Thymus (tissue), 11 donors: ENCODE data around the gene NABP2. TPM values are rescaled to one million over a fixed set of nuclear protein-coding genes. Genes with fewer than 3 reads are reported as not detected.

Experiments used
- DNase-seq, 9 donors: peaks; one replicate each; pipeline ENCODE4 v3.0.0-alpha.2; 2013; ENCODE audit warnings: low spot score in 9 of 9, low read depth in 6 of 9, missing footprints in 1 of 9
- H3K27ac ChIP-seq, 2 donors: one replicate each; pipeline ENCODE4 v1.5.1; 2013; ENCODE audit warnings: control low read depth in 1 of 2, low read depth in 1 of 2, low read length in 1 of 2, mild to moderate bottlenecking in 1 of 2, moderate library complexity in 1 of 2
- H3K27me3 ChIP-seq, 2 donors: one replicate each; pipeline ENCODE4 v1.5.1; 2013; ENCODE audit warnings: low read length in 1 of 2; ENCODE audit not compliant: control insufficient read depth in 2 of 2, insufficient read depth in 1 of 2
- H3K36me3 ChIP-seq, 2 donors: one replicate each; pipeline ENCODE4 v1.5.1; 2013; ENCODE audit warnings: low read length in 1 of 2, mild to moderate bottlenecking in 1 of 2, moderate library complexity in 1 of 2; ENCODE audit not compliant: control insufficient read depth in 2 of 2, insufficient read depth in 2 of 2
- H3K4me1 ChIP-seq, 2 donors: one replicate each; pipeline ENCODE4 v1.5.1; 2013; ENCODE audit warnings: low read length in 2 of 2; ENCODE audit not compliant: control insufficient read depth in 2 of 2, insufficient read depth in 2 of 2
- H3K4me3 ChIP-seq, 2 donors: one replicate each; pipeline ENCODE4 v1.5.1; 2013; ENCODE audit warnings: low read length in 2 of 2, control low read depth in 1 of 2, mild to moderate bottlenecking in 1 of 2
- H3K9me3 ChIP-seq, 2 donors: one replicate each; pipeline ENCODE4 v1.5.1; 2013; ENCODE audit warnings: low read length in 1 of 2, mild to moderate bottlenecking in 1 of 2; ENCODE audit not compliant: control insufficient read depth in 2 of 2, insufficient read depth in 1 of 2
- WGBS: extraction: QIAGEN DNeasy Blood & Tissue Kit; methylation state at CpG from one replicate; pipeline ENCODE4 v1.1.7; 2013; 5-methylcytosine and 5-hydroxymethylcytosine counted together
- polyA plus RNA-seq: library from polyadenylated mRNA; stranded (reverse); fragments of 200-250 nt; gene quantifications from one replicate; pipeline ENCODE4 v1.2.3, GENCODE V29; 2013
- total RNA-seq: library from RNA; stranded (reverse); fragments of 120-200 nt; gene quantifications from one replicate; pipeline ENCODE4 v1.2.4, GENCODE V29; 2013
- donor health status: healthy.

The NABP2 gene
- total and polyA plus RNA-seq, 2 donors, result 16.0 to 21.6 TPM

- no peak overlapping the region for H3K4me3 ChIP-seq
- H3K9me3 ChIP-seq, result no peaks in the 10 kb centered on the region
- H3K36me3 ChIP-seq, result peaks cover 23 to 35% of the 10 kb centered on the region in 2 donors
- no peak overlapping the region for H3K27ac ChIP-seq
- DNase-seq, result no peak
- 97% methylated on average over 16 of the region's 16 CpGs for WGBS
- no peaks in the 10 kb centered on the region for H3K4me1 ChIP-seq
- no peaks in the 10 kb centered on the region for H3K27me3 ChIP-seq
Measured at GRCh38 chr12:56234746-56235436, 10.7 kb downstream of the NABP2 start.

GRCh38 chr12:56236091-56236490, 11.9 kb downstream of the NABP2 start:
- H3K4me1 ChIP-seq, result no peaks in the 10 kb centered on the region
- no peak overlapping the region for H3K4me3 ChIP-seq
- H3K27me3 ChIP-seq, result no peaks in the 10 kb centered on the region
- no peak for DNase-seq
- no peak overlapping the region for H3K27ac ChIP-seq
- H3K36me3 ChIP-seq, result peaks cover 35 to 47% of the 10 kb centered on the region in 2 donors
- WGBS, result 99% methylated on average over 6 of the region's 6 CpGs
- no peaks in the 10 kb centered on the region for H3K9me3 ChIP-seq

GRCh38 chr12:56236985-56237384, 12.8 kb downstream of the NABP2 start:
- Histone ChIP-seq H3K36me3 (peaks cover 44 to 56% of the 10 kb centered on the region in 2 donors), H3K27me3 (no peaks in the 10 kb centered on the region), H3K27ac (no peak overlapping the region), H3K4me1 (no peaks in the 10 kb centered on the region), H3K4me3 (no peak overlapping the region), H3K9me3 (no peaks in the 10 kb centered on the region)
- WGBS, result 90% methylated on average over 5 of the region's 5 CpGs
- DNase-seq, result no peak

GRCh38 chr12:56237552-56237951, 13.4 kb downstream of the NABP2 start:
- 94% methylated on average over 11 of the region's 11 CpGs for WGBS
- no peak for DNase-seq
- Histone ChIP-seq H3K27ac (no peak overlapping the region), H3K9me3 (no peaks in the 10 kb centered on the region), H3K27me3 (no peaks in the 10 kb centered on the region), H3K36me3 (peaks cover 50 to 62% of the 10 kb centered on the region in 2 donors), H3K4me3 (no peak overlapping the region), H3K4me1 (no peaks in the 10 kb centered on the region)

- DNase-seq, result no peak
- Histone ChIP-seq H3K36me3 (peaks cover 86% of the 10 kb centered on the region in 2 donors), H3K27me3 (no peaks in the 10 kb centered on the region), H3K4me3 (no peak overlapping the region), H3K9me3 (no peaks in the 10 kb centered on the region), H3K4me1 (no peaks in the 10 kb centered on the region), H3K27ac (no peak overlapping the region)
- 97% methylated on average over 9 of the region's 9 CpGs for WGBS
Measured at GRCh38 chr12:56241424-56242303, 17.5 kb downstream of the NABP2 start.

GRCh38 chr12:56242986-56243385, 18.8 kb downstream of the NABP2 start:
- H3K27ac ChIP-seq, result no peak overlapping the region
- no peaks in the 10 kb centered on the region for H3K9me3 ChIP-seq
- WGBS, result 98% methylated on average over 13 of the region's 13 CpGs
- no peaks in the 10 kb centered on the region for H3K4me1 ChIP-seq
- no peak for DNase-seq
- no peaks in the 10 kb centered on the region for H3K27me3 ChIP-seq
- no peak overlapping the region for H3K4me3 ChIP-seq
- peaks cover 86 to 88% of the 10 kb centered on the region in 2 donors for H3K36me3 ChIP-seq

GRCh38 chr12:56243731-56244181, 19.6 kb downstream of the NABP2 start:
- Histone ChIP-seq H3K4me3 (no peak overlapping the region), H3K27ac (no peak overlapping the region), H3K4me1 (no peaks in the 10 kb centered on the region), H3K9me3 (no peaks in the 10 kb centered on the region), H3K36me3 (peaks cover 91 to 92% of the 10 kb centered on the region in 2 donors), H3K27me3 (no peaks in the 10 kb centered on the region)
- no peak for DNase-seq
- 96% methylated on average over 3 of the region's 3 CpGs for WGBS

GRCh38 chr12:56244494-56244893, 20.4 kb downstream of the NABP2 start:
- no peak for DNase-seq
- H3K36me3 ChIP-seq, result peaks cover 89 to 97% of the 10 kb centered on the region in 2 donors

GRCh38 chr12:56247923-56248322, 23.8 kb downstream of the NABP2 start:
- Histone ChIP-seq H3K27me3 (no peaks in the 10 kb centered on the region), H3K4me1 (no peaks in the 10 kb centered on the region), H3K4me3 (no peak overlapping the region), H3K9me3 (no peaks in the 10 kb centered on the region), H3K36me3 (peaks cover 75 to 88% of the 10 kb centered on the region in 2 donors), H3K27ac (no peak overlapping the region)
- 97% methylated on average over 16 of the region's 16 CpGs for WGBS
- no peak for DNase-seq

More at GRCh38 chr12:56244494-56244893, 20.4 kb downstream of the NABP2 start:
- H3K4me3 ChIP-seq, result no peak overlapping the region
- H3K9me3 ChIP-seq, result no peaks in the 10 kb centered on the region
- no peaks in the 10 kb centered on the region for H3K27me3 ChIP-seq
- H3K27ac ChIP-seq, result no peak overlapping the region
- 99% methylated on average over 14 of the region's 14 CpGs for WGBS
- H3K4me1 ChIP-seq, result no peaks in the 10 kb centered on the region
